Endothelial cell of umbilical vein (primary cell): Measurements from ENCODE around the gene DNAAF5. TPM values are rescaled to one million over a fixed set of nuclear protein-coding genes. Genes with fewer than 3 reads are reported as not detected.

ENCODE experiments used
- BruUV-seq: library from RNA; stranded (reverse); fragments of 400-500 nt; replicated peaks from 2 replicates; lab custom pipeline; 2021; lab: Mats Ljungman, UMichigan
- CTCF ChIA-PET: fragments of 300-600, 350-600 bp; sonication (Branson Sonifier 250); formaldehyde crosslinking; loops from one replicate; lab custom pipeline; 2021; ENCODE audit warnings: antibody characterized with exemption, inconsistent platforms; lab: Charles Lee
- POLR2A ChIA-PET: fragments of 300-600, 350-600 bp; sonication (Branson Sonifier 250); formaldehyde crosslinking; loops from one replicate; lab custom pipeline; 2021; ENCODE audit warnings: antibody characterized with exemption, inconsistent platforms; lab: Charles Lee
- DNase-seq: peaks from one replicate; pipeline ENCODE4 v3.0.0-alpha.2; 2011; ENCODE audit warnings: low read depth, low spot score
- FAIRE-seq: peaks from 2 replicates; lab custom pipeline; 2011; peaks lifted over from hg19 to GRCh38; lab: Jason Lieb, UNC
- H2AFZ ChIP-seq: 2 replicates; pipeline ENCODE4 v1.6.0; 2012; ENCODE audit warnings: low read depth, low read length, control low read depth, inconsistent platforms
- H3K27ac ChIP-seq: 2 replicates; pipeline ENCODE4 v1.5.1; 2011; ENCODE audit warnings: low read depth, mild to moderate bottlenecking, control low read depth, low read length, moderate library complexity; ENCODE audit not compliant: insufficient read depth
- H3K27me3 ChIP-seq, 2 experiments: 2 replicates each; pipeline versions ENCODE4 v1.6.0 to v1.6.1; 2011; ENCODE audit warnings: low read length in 2 of 2, mixed read lengths in 1 of 2; ENCODE audit not compliant: control insufficient read depth in 2 of 2, insufficient read depth in 2 of 2
- H3K36me3 ChIP-seq, 2 experiments: 2 replicates in 1 of 2; 3 replicates in 1 of 2; pipeline ENCODE4 v1.5.1; 2011; ENCODE audit warnings: low read length in 2 of 2, mild to moderate bottlenecking in 1 of 2, moderate library complexity in 1 of 2; ENCODE audit not compliant: control insufficient read depth in 2 of 2, insufficient read depth in 2 of 2; ENCODE audit errors: extremely low read depth in 1 of 2
- H3K4me1 ChIP-seq: 3 replicates; pipeline ENCODE4 v1.5.1; 2011; ENCODE audit warnings: mild to moderate bottlenecking, low read length; ENCODE audit not compliant: control insufficient read depth, insufficient read depth; ENCODE audit errors: extremely low read depth
- H3K4me2 ChIP-seq: 2 replicates; pipeline ENCODE4 v1.6.1; 2011; ENCODE audit warnings: low read length, control low read depth, mixed read lengths; ENCODE audit not compliant: insufficient read depth
- H3K4me3 ChIP-seq, 3 experiments: fragments of 200-600 bp in 1 of 3; sonication (generic), shearing (Covaris generic) in 1 of 3; replicated peaks in 1 of 3; 2 replicates each; pipeline ENCODE4 v1.5.1; 2011 to 2016; ENCODE audit warnings: control low read depth in 3 of 3, low read length in 3 of 3, mild to moderate bottlenecking in 2 of 3, inconsistent platforms in 1 of 3, low read depth in 1 of 3, moderate library complexity in 1 of 3; ENCODE audit not compliant: insufficient read depth in 1 of 3
- H3K79me2 ChIP-seq: 2 replicates; pipeline ENCODE4 v1.6.0; 2012; ENCODE audit warnings: low read length, inconsistent platforms; ENCODE audit not compliant: control insufficient read depth, insufficient read depth
- H3K9ac ChIP-seq: replicated peaks from 2 replicates; pipeline ENCODE3; 2011; ENCODE audit warnings: low read length, control low read depth; ENCODE audit not compliant: insufficient read depth; ENCODE audit errors: extremely low read depth
- H3K9me1 ChIP-seq: replicated peaks from 3 replicates; pipeline ENCODE4 v1.6.0; 2011; ENCODE audit warnings: mild to moderate bottlenecking, low read length; ENCODE audit not compliant: control insufficient read depth, insufficient read depth; ENCODE audit errors: extremely low read depth
- H3K9me3 ChIP-seq: replicated peaks from 2 replicates; pipeline ENCODE4 v1.5.1; 2012; ENCODE audit warnings: low read length, inconsistent platforms; ENCODE audit not compliant: control insufficient read depth, insufficient read depth
- H4K20me1 ChIP-seq: replicated peaks from 2 replicates; pipeline ENCODE3; 2011; ENCODE audit warnings: mild to moderate bottlenecking, low read length; ENCODE audit not compliant: control insufficient read depth, insufficient read depth; ENCODE audit errors: extremely low read depth
- CTCF ChIP-seq, 2 donors: IDR thresholded peaks; 1 replicate in 1 of 2; 2 replicates in 1 of 2; pipeline ENCODE4 v1.5.1; 2011; ENCODE audit warnings: low read length in 2 of 2, mild to moderate bottlenecking in 2 of 2, moderate library complexity in 2 of 2, control low read depth in 1 of 2, inconsistent platforms in 1 of 2, low read depth in 1 of 2; ENCODE audit not compliant: insufficient read depth in 1 of 2; ENCODE audit errors: extremely low read depth in 1 of 2
- EZH2 ChIP-seq: IDR thresholded peaks from 2 replicates; pipeline ENCODE4 v1.6.1; 2012; ENCODE audit warnings: borderline replicate concordance, low read depth, mild to moderate bottlenecking, moderate library complexity, low read length, inconsistent platforms; ENCODE audit not compliant: severe bottlenecking
- FOS ChIP-seq: IDR thresholded peaks from 2 replicates; pipeline ENCODE4 v1.6.1; 2011; ENCODE audit warnings: mild to moderate bottlenecking, low read length, moderate library complexity, borderline replicate concordance; ENCODE audit not compliant: insufficient read depth
- GATA2 ChIP-seq: IDR thresholded peaks from 2 replicates; pipeline ENCODE4 v1.7.0; 2011; ENCODE audit warnings: low read depth, mild to moderate bottlenecking, moderate library complexity, mixed read lengths, low read length; ENCODE audit not compliant: insufficient read length, insufficient read depth
- JUN ChIP-seq: IDR thresholded peaks from 2 replicates; pipeline ENCODE4 v1.6.1; 2011; ENCODE audit warnings: borderline replicate concordance, low read depth; ENCODE audit not compliant: insufficient read length, insufficient read depth
- MAX ChIP-seq: IDR thresholded peaks from 2 replicates; pipeline ENCODE4 v1.6.1; 2011; ENCODE audit not compliant: insufficient read depth, insufficient read length
- MYC ChIP-seq: IDR thresholded peaks from one replicate; pipeline ENCODE4 v1.6.1; 2011; ENCODE audit warnings: mild to moderate bottlenecking, low read depth, low read length
- POLR2A ChIP-seq: IDR thresholded peaks from 2 replicates; pipeline ENCODE4 v1.6.1; 2012; ENCODE audit warnings: low read depth, mild to moderate bottlenecking, control low read depth, low read length
- POLR2AphosphoS5 ChIP-seq: IDR thresholded peaks from 2 replicates; pipeline ENCODE4 v1.6.1; 2012; ENCODE audit warnings: low read depth, mild to moderate bottlenecking, control low read depth, low read length, moderate library complexity; ENCODE audit not compliant: insufficient read depth
- dilution Hi-C: fragments of 300-500 bp; cut with MboI; formaldehyde crosslinking; loops from one replicate; pipeline ENCODE4 v1.15.0; 2019; ENCODE audit warnings: low sequenced_read_pairs; ENCODE audit not compliant: extremely low pct_ligation_motif_present
- intact Hi-C: fragments of 100-400 bp; cut with micrococcal nuclease; formaldehyde crosslinking; loops from one replicate; pipeline ENCODE4 v1.10.0; 2022
- polyA plus RNA-seq, 4 experiments: library from polyadenylated mRNA; depleted of rRNA in 3 of 4; stranded (reverse) in 3 of 4; unstranded in 1 of 4; fragments of >200 nt; gene quantifications; 2 replicates each; pipeline versions ENCODE4 v1.2.1 to v1.2.3, GENCODE V29; 2011 to 2012; ENCODE audit warnings: missing spikeins in 1 of 4
- total RNA-seq: library from RNA; stranded (reverse); gene quantifications from 2 replicates; pipeline ENCODE4 v1.2.3, GENCODE V29; 2021

Gene DNAAF5
- total and polyA plus RNA-seq, 2 donors (not counting 3 experiments of a cell fraction or from before 2014, with no cell fraction given): 49.3 to 65.5 TPM

- Histone ChIP-seq H3K9me3 (no peaks in the 10 kb centered on the region), H3K36me3 (peaks cover 7 to 44% of the 10 kb centered on the region in 2 experiments), H3K9me1 (no peaks in the 10 kb centered on the region), H3K27ac (no peak overlapping the region), H3K4me2 (no peak overlapping the region), H3K27me3 (no peaks in the 10 kb centered on the region), H2AFZ (no peak overlapping the region), H4K20me1 (no peaks in the 10 kb centered on the region), H3K9ac (no peak overlapping the region), H3K4me1 (no peaks in the 10 kb centered on the region), H3K79me2 (no peaks in the 10 kb centered on the region), H3K4me3 (no peak overlapping the region)
- ChIA-PET CTCF (no interaction called here), POLR2A (no interaction called here)
- dilution Hi-C loops (no loop called here), intact Hi-C loops (no loop called here)
- TF ChIP-seq MAX (no peak), MYC (no peak), POLR2A (no peak), JUN (no peak), CTCF (IDR thresholded peaks at IDR 0.05; ENCODE audit: extremely low read depth in 1 of 2, insufficient read depth in 1 of 2, low read depth in 1 of 2, low read length in 2 of 2) (no peak), FOS (no peak), EZH2 (no peak), POLR2AphosphoS5 (no peak), GATA2 (no peak)
- FAIRE-seq (no peak), DNase-seq (no peak)
- no TSS peak for BruUV-seq
Measured at GRCh38 chr7:755413-755805, 28.9 kb downstream of the DNAAF5 start.
